KBM-7 (cell line): ENCODE data around the gene PDE8B.

Experiments used
- DNase-seq: peaks from one replicate; pipeline ENCODE4 v3.0.0-alpha.2; 2015
- in situ Hi-C: fragments of 300-500 bp; cut with MboI; formaldehyde crosslinking; loops from 2 replicates; pipeline ENCODE4 v1.14.3; 2020; ENCODE audit warnings: low sequenced_read_pairs, low pct_unique_long_range_greater_than_20kb, mixed read lengths

The PDE8B gene

GRCh38 chr5:77308154-77308960 is 97.9 kb downstream of the PDE8B start:
- peak; percentile 40 for DNase-seq

GRCh38 chr5:77309140-77309539 is 98.7 kb downstream of the PDE8B start:
- no peak for DNase-seq
- in situ Hi-C loops: no loop called here

More at GRCh38 chr5:77308154-77308960, 97.9 kb downstream of the PDE8B start:
- in situ Hi-C loops: no loop called here

GRCh38 chr5:77310494-77311213 is 100.2 kb downstream of the PDE8B start:
- in situ Hi-C loops: no loop called here

GRCh38 chr5:77311214-77311571 is 100.7 kb downstream of the PDE8B start:
- no peak for DNase-seq
- in situ Hi-C loops: no loop called here

More at GRCh38 chr5:77310494-77311213, 100.2 kb downstream of the PDE8B start:
- no peak for DNase-seq

GRCh38 chr5:77312413-77312812 is 101.9 kb downstream of the PDE8B start:
- in situ Hi-C loops: no loop called here
- no peak for DNase-seq

- in situ Hi-C loops: no loop called here
These were observed 106.6 kb downstream of the PDE8B start for GRCh38 chr5:77316871-77317661.

GRCh38 chr5:77318060-77318459 is 107.6 kb downstream of the PDE8B start:
- in situ Hi-C loops: no loop called here

More at GRCh38 chr5:77316871-77317661, 106.6 kb downstream of the PDE8B start:
- no peak for DNase-seq

GRCh38 chr5:77319117-77319804 is 108.8 kb downstream of the PDE8B start:
- no peak for DNase-seq
- in situ Hi-C loops: no loop called here

More at GRCh38 chr5:77318060-77318459, 107.6 kb downstream of the PDE8B start:
- DNase-seq: no peak

- no peak for DNase-seq
- in situ Hi-C loops: no loop called here
These were observed 111.4 kb downstream of the PDE8B start for GRCh38 chr5:77321793-77322394.

- in situ Hi-C loops: no loop called here
- DNase-seq: no peak
These were observed 111.9 kb downstream of the PDE8B start for GRCh38 chr5:77322406-77322805.

- DNase-seq: no peak
- in situ Hi-C loops: no loop called here
These were observed 115.6 kb downstream of the PDE8B start for GRCh38 chr5:77325921-77326541.

- no peak for DNase-seq
- in situ Hi-C loops: no loop called here
These were observed 116.7 kb downstream of the PDE8B start for GRCh38 chr5:77326986-77327734.

GRCh38 chr5:77328930-77329647 is 118.6 kb downstream of the PDE8B start:
- DNase-seq: no peak
- in situ Hi-C loops: no loop called here

- no peak for DNase-seq
- in situ Hi-C loops: no loop called here
These were observed 119.4 kb downstream of the PDE8B start for GRCh38 chr5:77329664-77330430.

GRCh38 chr5:77333036-77333435 is 122.6 kb downstream of the PDE8B start:
- no peak for DNase-seq
- in situ Hi-C loops: no loop called here

GRCh38 chr5:77333451-77334123 is 123.1 kb downstream of the PDE8B start:
- in situ Hi-C loops: no loop called here
- DNase-seq: no peak
